ENCODE measurements around the gene DPY19L3.
"Not testable (repeated sequence)": the region's sequence is repeated elsewhere in the genome, so short reads cannot be mapped to it uniquely, and the experiment has no call there.

DPY19L3 gene

GRCh38 chr19:32396046-32396652 lies 9.4 kb upstream of the DPY19L3 start:
- peak; percentile 18 for DNase-seq

GRCh38 chr19:32397671-32398101 lies 7.9 kb upstream of the DPY19L3 start:
- DNase-seq = no peak

- DNase-seq = no peak
Measured at GRCh38 chr19:32401992-32402391, 3.6 kb upstream of the DPY19L3 start.

GRCh38 chr19:32403291-32403995 lies 2.1 kb upstream of the DPY19L3 start:
- no peak for DNase-seq

- no peak for DNase-seq
Measured at GRCh38 chr19:32404213-32404932, 1.2 kb upstream of the DPY19L3 start.

- no peak for DNase-seq
Measured at GRCh38 chr19:32404933-32405430, 588 bp upstream of the DPY19L3 start.

GRCh38 chr19:32406161-32407003 lies 812 bp downstream of the DPY19L3 start:
- DNase-seq = no peak

- no peak for DNase-seq
Measured at GRCh38 chr19:32407004-32407992, 1.7 kb downstream of the DPY19L3 start.

- DNase-seq = no peak
Measured at GRCh38 chr19:32415246-32415645, 9.7 kb downstream of the DPY19L3 start.

GRCh38 chr19:32415669-32416068 lies 10.1 kb downstream of the DPY19L3 start:
- no peak for DNase-seq

GRCh38 chr19:32416749-32417456 lies 11.3 kb downstream of the DPY19L3 start:
- DNase-seq = no peak

- no peak for DNase-seq
Measured at GRCh38 chr19:32418155-32418554, 12.6 kb downstream of the DPY19L3 start.

GRCh38 chr19:32421589-32422361 lies 16.2 kb downstream of the DPY19L3 start:
- DNase-seq = no peak

GRCh38 chr19:32422435-32422834 lies 16.9 kb downstream of the DPY19L3 start:
- DNase-seq = no peak

- DNase-seq = not testable (repeated sequence)
Measured at GRCh38 chr19:32423944-32424343, 18.4 kb downstream of the DPY19L3 start.

GRCh38 chr19:32427536-32427935 lies 22.0 kb downstream of the DPY19L3 start:
- no peak for DNase-seq

GRCh38 chr19:32436692-32437091 lies 31.1 kb downstream of the DPY19L3 start:
- no peak for DNase-seq

- DNase-seq = no peak
Measured at GRCh38 chr19:32437096-32437495, 31.5 kb downstream of the DPY19L3 start.

GRCh38 chr19:32438751-32439150 lies 33.2 kb downstream of the DPY19L3 start:
- DNase-seq = no peak

GRCh38 chr19:32442650-32443049 lies 37.1 kb downstream of the DPY19L3 start:
- DNase-seq = no peak
